Upper lobe of left lung (tissue), 4 donors: ENCODE measurements around the gene TMEM273.

Experiments
- EP300 ChIP-seq, 4 donors: sonication (generic); formaldehyde crosslinking; IDR thresholded peaks; one replicate each; pipeline ENCODE4 v1.5.1; 2017; ENCODE audit warnings: antibody characterized with exemption in 4 of 4, control low read depth in 2 of 4
- POLR2A ChIP-seq, 4 donors: fragments of 450-650 bp; IDR thresholded peaks; one replicate each; pipeline ENCODE4 v1.5.1; 2016 to 2017; ENCODE audit warnings: antibody characterized with exemption in 4 of 4, mild to moderate bottlenecking in 2 of 4
- POLR2AphosphoS5 ChIP-seq, 2 donors: sonication (generic); formaldehyde crosslinking; IDR thresholded peaks; one replicate each; pipeline ENCODE4 v1.5.1; 2017; ENCODE audit warnings: antibody characterized with exemption in 2 of 2
- TF ChIP-seq, protein P1 (sequence below), 6 experiments: fragments of 450-650 bp in 4 of 6; fragments of 200-600 bp in 2 of 6; sonication (generic) in 2 of 6; IDR thresholded peaks; one replicate each; pipeline ENCODE4 v1.5.1; 2016 to 2019; ENCODE audit warnings: antibody characterized with exemption in 6 of 6

DNA sequence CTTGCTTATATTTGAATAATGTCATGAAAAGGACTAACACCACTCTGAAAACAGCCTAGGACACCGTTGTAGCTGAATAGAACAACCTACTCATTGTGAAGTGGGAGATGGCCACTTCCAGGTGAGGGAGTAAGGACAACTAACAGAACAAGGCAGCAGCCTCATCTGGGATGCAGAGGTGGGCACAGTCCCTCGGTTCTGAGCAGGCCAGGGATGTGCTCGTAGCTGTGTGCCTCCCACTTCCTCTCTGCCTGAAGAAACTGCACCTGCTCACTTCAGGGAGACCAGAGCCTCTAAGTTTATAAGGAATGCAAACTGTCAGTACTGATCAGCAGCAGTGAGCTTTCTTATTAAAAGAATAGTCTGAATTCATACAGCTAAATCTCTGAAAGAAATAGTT, 75.3 kb downstream of the TMEM273 start:
- TF ChIP-seq POLR2A (IDR thresholded peaks at IDR 0.05) (no peak), POLR2AphosphoS5 (IDR thresholded peaks at IDR 0.05) (no peak), EP300 (IDR thresholded peaks at IDR 0.05) (no peak)
- TF ChIP-seq, protein P1, sequence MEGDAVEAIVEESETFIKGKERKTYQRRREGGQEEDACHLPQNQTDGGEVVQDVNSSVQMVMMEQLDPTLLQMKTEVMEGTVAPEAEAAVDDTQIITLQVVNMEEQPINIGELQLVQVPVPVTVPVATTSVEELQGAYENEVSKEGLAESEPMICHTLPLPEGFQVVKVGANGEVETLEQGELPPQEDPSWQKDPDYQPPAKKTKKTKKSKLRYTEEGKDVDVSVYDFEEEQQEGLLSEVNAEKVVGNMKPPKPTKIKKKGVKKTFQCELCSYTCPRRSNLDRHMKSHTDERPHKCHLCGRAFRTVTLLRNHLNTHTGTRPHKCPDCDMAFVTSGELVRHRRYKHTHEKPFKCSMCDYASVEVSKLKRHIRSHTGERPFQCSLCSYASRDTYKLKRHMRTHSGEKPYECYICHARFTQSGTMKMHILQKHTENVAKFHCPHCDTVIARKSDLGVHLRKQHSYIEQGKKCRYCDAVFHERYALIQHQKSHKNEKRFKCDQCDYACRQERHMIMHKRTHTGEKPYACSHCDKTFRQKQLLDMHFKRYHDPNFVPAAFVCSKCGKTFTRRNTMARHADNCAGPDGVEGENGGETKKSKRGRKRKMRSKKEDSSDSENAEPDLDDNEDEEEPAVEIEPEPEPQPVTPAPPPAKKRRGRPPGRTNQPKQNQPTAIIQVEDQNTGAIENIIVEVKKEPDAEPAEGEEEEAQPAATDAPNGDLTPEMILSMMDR (IDR thresholded peaks at IDR 0.05) = no peak
